Bone marrow (tissue), 2 donors: ENCODE data around the gene SLC6A18.
"Not testable (repeated sequence)": the region's sequence is repeated elsewhere in the genome, so short reads cannot be mapped to it uniquely, and the experiment has no call there.

ENCODE experiments used
- DNase-seq, 2 donors: peaks; one replicate each; lab custom pipeline; 2025; lab: John Stamatoyannopoulos, UW

SLC6A18 gene

GRCh38 chr5:1215320-1216096 is 9.7 kb upstream of the SLC6A18 start:
- DNase-seq: no peak

DNA sequence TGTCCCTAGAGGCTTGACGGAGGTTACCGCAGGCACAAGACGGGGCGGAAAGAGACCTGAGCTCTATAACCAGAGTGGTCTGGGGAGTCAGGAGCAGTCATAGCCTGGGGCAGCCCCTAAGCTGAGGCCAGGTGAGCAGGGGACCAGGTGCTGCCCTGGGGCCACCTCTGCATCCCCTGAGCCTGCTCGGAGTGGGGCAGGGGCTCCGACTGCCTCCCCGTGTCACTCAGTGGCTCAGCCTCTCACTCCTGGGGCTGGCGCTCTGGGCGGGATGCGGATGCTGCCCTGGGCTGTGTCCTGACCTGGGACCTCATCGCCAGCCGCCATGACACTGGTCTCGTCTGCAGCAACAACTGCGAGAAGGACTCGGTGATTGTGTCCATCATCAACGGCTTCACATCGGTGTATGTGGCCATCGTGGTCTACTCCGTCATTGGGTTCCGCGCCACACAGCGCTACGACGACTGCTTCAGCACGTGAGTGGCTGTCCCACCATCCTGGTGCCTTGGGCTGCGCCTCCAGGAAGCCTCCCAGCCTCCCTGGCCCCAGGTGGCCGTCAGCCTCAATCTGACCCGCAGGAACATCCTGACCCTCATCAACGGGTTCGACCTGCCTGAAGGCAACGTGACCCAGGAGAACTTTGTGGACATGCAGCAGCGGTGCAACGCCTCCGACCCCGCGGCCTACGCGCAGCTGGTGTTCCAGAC is 8.8 kb upstream of the SLC6A18 start:
- DNase-seq: no peak

GRCh38 chr5:1216918-1217295 is 8.3 kb upstream of the SLC6A18 start:
- no peak for DNase-seq

GRCh38 chr5:1217596-1218206 is 7.5 kb upstream of the SLC6A18 start:
- DNase-seq: no peak

DNA sequence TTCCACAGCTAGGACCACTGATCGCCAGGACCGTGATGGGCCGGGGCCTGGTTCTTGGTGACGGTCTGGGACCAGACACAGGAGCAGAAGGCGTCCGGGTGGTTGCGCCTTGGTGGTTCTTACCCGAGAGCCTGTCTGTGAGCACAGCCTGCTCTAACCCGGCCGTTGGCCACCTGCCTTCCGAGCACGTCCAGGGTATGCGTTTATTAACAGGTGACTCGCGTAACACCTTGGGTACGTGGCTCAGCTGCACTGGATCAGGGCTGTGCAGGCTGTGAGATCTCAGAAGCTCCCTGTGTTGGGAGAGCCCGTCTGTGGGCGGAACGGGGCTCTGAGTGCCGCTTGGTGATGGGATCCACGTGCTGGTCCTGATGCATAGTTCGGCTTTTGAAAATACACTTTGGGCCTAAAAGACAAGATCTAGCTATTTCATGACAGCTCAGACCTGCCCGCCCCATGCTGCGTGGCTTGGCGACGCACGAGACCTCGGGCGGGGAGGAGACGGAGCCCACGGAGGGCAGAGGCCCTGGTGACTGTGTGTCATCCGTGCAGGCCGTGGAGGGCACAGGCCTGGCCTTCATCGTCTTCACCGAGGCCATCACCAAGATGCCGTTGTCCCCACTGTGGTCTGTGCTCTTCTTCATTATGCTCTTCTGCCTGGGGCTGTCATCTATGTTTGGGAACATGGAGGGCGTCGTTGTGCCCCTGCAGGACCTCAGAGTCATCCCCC is 6.7 kb upstream of the SLC6A18 start:
- DNase-seq: no peak

DNA sequence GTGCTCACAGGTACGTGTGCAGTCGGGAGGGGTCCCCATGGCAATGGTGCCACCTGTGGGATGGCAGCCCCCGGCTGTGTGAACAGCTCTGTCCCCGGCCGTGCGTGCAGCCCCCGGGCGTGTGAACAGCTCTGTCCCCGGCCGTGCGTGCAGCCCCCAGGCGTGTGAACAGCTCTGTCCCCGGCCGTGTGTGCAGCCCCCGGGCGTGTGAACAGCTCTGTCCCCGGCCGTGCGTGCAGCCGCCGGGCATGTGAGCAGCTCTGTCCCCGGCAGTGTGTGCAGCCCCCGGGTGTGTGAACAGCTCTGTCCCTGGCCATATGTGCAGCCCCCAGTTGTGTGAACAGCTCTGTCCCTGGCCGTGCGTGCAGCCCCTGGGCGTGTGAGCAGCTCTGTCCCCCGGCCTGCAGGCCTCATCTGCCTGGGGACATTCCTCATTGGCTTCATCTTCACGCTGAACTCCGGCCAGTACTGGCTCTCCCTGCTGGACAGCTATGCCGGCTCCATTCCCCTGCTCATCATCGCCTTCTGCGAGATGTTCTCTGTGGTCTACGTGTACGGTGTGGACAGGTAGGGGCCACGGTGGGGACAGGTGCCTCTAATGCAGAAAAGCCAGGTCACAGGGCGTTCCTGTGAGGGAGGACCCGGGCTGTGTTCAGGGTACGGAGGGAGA is 5.9 kb upstream of the SLC6A18 start:
- no peak for DNase-seq

DNA sequence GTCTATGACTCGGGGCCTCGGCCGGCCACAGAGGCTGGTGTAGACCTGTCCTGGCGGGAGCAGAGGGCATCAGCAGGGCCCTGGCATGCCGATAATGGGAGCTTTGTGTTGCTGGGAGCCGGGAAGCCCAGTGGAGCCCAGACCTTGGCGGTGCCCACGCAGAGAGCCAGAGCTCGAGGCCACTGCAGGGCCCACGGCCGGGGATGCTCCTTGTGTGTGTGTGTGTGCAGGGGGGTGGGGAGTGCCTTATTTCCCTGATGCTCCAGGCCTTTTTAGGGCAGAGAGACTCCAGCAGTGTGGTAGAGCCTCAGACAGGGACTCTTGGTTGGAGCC is 5.4 kb upstream of the SLC6A18 start:
- no peak for DNase-seq

GRCh38 chr5:1220351-1220750 is 4.8 kb upstream of the SLC6A18 start:
- no peak for DNase-seq

DNA sequence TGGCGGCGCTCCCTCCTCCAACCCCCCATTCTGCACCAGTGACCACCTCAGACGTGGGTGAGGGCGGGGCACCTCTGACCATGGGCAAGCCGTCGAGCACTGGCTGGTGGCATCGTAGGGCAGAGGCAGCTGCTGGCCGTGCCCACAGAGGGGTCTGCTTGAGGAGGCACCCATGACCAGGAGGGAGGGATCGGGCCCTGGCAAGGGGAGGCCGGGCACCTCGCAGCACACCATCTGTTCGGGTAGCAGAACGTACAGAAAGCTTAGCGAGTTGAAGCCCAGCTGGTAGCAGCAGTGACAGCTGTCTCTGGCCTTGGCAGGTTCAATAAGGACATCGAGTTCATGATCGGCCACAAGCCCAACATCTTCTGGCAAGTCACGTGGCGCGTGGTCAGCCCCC is 4.3 kb upstream of the SLC6A18 start:
- no peak for DNase-seq

GRCh38 chr5:1221721-1222120 is 3.5 kb upstream of the SLC6A18 start:
- no peak for DNase-seq

- no peak for DNase-seq
Observed at GRCh38 chr5:1222147-1222546, 3.0 kb upstream of the SLC6A18 start.

GRCh38 chr5:1222621-1223277 is 2.4 kb upstream of the SLC6A18 start:
- no peak for DNase-seq

- DNase-seq: no peak
Observed at GRCh38 chr5:1223278-1223670, 1.9 kb upstream of the SLC6A18 start.

GRCh38 chr5:1224631-1225030 is 550 bp upstream of the SLC6A18 start:
- DNase-seq: no peak

DNA sequence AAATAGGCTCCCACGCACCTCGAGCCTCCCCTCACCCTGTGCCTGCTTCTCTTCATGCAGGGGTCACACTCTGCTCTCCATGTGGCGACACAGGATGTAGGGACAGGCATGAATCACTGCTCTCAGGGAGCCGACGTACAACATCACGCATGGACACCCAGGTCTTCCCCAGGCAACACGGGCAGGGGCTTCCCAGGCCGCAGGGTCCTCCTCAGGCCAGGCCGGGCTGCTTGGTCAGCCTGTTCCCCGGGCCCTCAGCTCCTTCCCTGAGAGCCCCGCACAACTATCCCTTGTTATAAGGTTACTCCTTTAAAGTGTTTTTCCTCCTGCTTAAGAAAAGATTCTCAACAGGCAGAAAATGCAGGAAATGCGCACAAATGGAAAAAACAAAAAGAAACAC is 1.1 kb downstream of the SLC6A18 start:
- DNase-seq: no peak

DNA sequence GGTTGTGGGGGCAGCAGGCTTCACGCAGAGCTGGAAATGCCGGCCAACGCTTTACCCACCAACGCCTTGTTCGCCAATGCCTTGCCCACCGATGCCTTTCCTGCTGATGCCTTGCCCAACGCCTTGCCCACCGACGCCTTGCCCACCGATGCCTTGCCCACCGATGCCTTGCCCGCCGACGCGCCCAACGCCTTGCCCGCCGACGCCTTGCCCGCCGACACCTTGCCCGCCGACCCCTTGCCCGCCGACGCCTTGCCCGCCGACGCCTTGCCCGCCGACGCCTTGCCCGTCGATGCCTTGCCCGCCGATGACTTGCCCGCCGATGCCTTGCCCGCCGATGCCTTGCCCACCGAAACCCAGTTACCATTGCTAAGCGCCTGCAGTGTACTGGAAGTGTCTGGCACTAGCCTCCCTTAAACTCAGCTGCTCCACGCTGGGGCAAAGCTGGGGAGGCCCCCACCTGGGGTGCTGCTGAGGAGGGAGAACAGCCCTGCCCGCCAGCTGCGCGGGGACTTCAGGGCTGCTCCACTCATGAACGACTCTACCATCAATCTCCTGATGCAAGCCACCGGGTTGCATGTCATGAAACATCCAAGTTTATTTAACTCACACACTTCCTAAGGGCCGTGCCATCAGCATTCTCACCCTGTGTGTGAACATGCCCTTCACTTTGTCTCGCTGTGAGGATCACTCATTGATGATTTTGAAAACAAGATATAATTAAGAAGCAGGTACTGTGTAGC is 1.8 kb downstream of the SLC6A18 start:
- DNase-seq: no peak

- DNase-seq: no peak
Observed at GRCh38 chr5:1227667-1228066, 2.5 kb downstream of the SLC6A18 start.

GRCh38 chr5:1228120-1228519 is 2.9 kb downstream of the SLC6A18 start:
- DNase-seq: no peak

DNA sequence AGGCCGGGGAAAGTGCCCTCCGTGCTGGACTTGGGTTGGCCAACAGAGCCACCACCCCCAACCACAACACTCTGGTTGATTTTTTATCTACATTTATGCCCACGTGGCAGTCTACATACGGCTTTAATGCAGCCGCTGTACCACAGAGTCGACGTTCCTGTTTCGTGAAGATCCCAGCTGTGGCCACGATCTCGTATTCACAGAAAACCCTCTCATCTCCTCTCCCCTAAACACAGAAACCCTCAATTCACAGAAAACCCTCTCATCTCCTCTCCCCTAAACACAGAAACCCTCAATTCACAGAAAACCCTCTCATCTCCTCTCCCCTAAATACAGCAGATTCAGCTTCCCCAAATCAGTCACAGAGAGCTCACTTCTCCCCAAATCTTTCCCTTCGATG is 3.8 kb downstream of the SLC6A18 start:
- not testable (repeated sequence) for DNase-seq

DNA sequence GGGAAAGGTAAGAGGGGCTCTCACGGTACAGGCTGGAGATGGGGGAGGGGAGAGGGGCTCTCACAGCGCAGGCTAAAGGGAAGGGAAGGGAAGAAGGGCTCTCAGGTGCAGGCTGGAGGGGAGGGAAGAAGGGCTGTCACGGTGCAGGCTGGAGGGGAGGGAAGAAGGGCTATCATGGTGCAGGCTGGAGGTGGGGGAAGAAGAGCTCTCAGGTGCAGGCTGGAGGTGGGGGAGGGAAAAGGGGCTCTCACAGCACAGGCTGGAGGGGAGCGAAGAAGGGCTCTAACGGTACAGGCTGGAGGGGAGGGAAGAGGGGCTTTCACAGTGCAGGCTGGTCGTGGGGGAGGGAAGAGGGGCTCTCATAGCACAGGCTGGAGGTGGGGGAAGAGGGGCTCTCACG is 4.6 kb downstream of the SLC6A18 start:
- DNase-seq: no peak

- DNase-seq: no peak
Observed at GRCh38 chr5:1230551-1230950, 5.4 kb downstream of the SLC6A18 start.
